ENCODE data around the gene PHRF1. TPM values are rescaled to one million over a fixed set of nuclear protein-coding genes. Genes with fewer than 3 reads are reported as not detected.

Gene PHRF1
- total RNA-seq, 2 experiments from 2014 or later, result 38.7 to 39.1 TPM

- Mint-ChIP-seq H3K4me1 (peaks cover 2% of the 10 kb centered on the region), H3K4me3 (no peak overlapping the region), H3K27me3 (peaks cover 27% of the 10 kb centered on the region), H3K36me3 (ENCODE audit: low read depth) (no peaks in the 10 kb centered on the region), H3K27ac (no peak overlapping the region), H3K9me3 (no peaks in the 10 kb centered on the region)
- ChIA-PET POLR2A (no interaction called here), CTCF (no interaction called here)
- no peak for DNase-seq
Measured at GRCh38 chr11:635945-636510, 59.8 kb downstream of the PHRF1 start.

GRCh38 chr11:636511-637332 is 60.5 kb downstream of the PHRF1 start, which contains the start of gene DRD4:
DRD4 (plus strand) TSS chr11:637269; CDS start chr11:637305, 36 bp downstream.
- peak within 1 kb of the TSS; percentile 31 for H3K27ac Mint-ChIP-seq
- H3K36me3 Mint-ChIP-seq (ENCODE audit: low read depth), result peaks cover under 1% of the 10 kb centered on the region
- peaks cover 2% of the 10 kb centered on the region for H3K4me1 Mint-ChIP-seq
- no peaks in the 10 kb centered on the region for H3K9me3 Mint-ChIP-seq
- peaks cover 29% of the 10 kb centered on the region for H3K27me3 Mint-ChIP-seq
- CTCF ChIA-PET, result no interaction called here
- no peak within 1 kb of the TSS for H3K4me3 Mint-ChIP-seq
- no peak for DNase-seq
- POLR2A ChIA-PET, result no interaction called here

- Mint-ChIP-seq H3K27ac (no peak overlapping the region), H3K27me3 (peaks cover 29% of the 10 kb centered on the region), H3K4me3 (no peak overlapping the region), H3K4me1 (peaks cover 2% of the 10 kb centered on the region), H3K36me3 (ENCODE audit: low read depth) (peaks cover 2% of the 10 kb centered on the region), H3K9me3 (no peaks in the 10 kb centered on the region)
- ChIA-PET POLR2A (interaction anchor here (0.9 kb wide), 1 partner anchor 13 kb away, joined by 4 read pairs; no protein-coding TSS in a partner anchor), CTCF (no interaction called here)
- no peak for DNase-seq
Measured at GRCh38 chr11:637333-637592, 61.0 kb downstream of the PHRF1 start.

GRCh38 chr11:637593-638521 is 61.6 kb downstream of the PHRF1 start:
- Mint-ChIP-seq H3K36me3 (ENCODE audit: low read depth) (peaks cover 2% of the 10 kb centered on the region), H3K9me3 (no peaks in the 10 kb centered on the region), H3K27me3 (peaks cover 29% of the 10 kb centered on the region), H3K27ac (peak overlapping the region; percentile 31), H3K4me3 (no peak overlapping the region), H3K4me1 (peaks cover 2% of the 10 kb centered on the region)
- CTCF ChIA-PET, result no interaction called here
- no peak for DNase-seq
- POLR2A ChIA-PET, result interaction anchor here (0.9 kb wide), 1 partner anchor 14 kb away, joined by 4 read pairs; no protein-coding TSS in a partner anchor

- POLR2A ChIA-PET, result no interaction called here
- DNase-seq, result no peak
- peaks cover 2% of the 10 kb centered on the region for H3K36me3 Mint-ChIP-seq (ENCODE audit: low read depth)
- H3K27ac Mint-ChIP-seq, result no peak overlapping the region
- H3K27me3 Mint-ChIP-seq, result peaks cover 29% of the 10 kb centered on the region
- no peak overlapping the region for H3K4me3 Mint-ChIP-seq
- peaks cover 2% of the 10 kb centered on the region for H3K4me1 Mint-ChIP-seq
- H3K9me3 Mint-ChIP-seq, result no peaks in the 10 kb centered on the region
- CTCF ChIA-PET, result no interaction called here
Measured at GRCh38 chr11:638631-639331, 62.5 kb downstream of the PHRF1 start.

GRCh38 chr11:639332-639955 is 63.2 kb downstream of the PHRF1 start:
- ChIA-PET CTCF (no interaction called here), POLR2A (no interaction called here)
- Mint-ChIP-seq H3K4me1 (peaks cover 2% of the 10 kb centered on the region), H3K4me3 (no peak overlapping the region), H3K27me3 (peaks cover 29% of the 10 kb centered on the region), H3K9me3 (no peaks in the 10 kb centered on the region), H3K27ac (no peak overlapping the region), H3K36me3 (ENCODE audit: low read depth) (peaks cover 2% of the 10 kb centered on the region)
- no peak for DNase-seq

GRCh38 chr11:640021-640706 is 63.9 kb downstream of the PHRF1 start:
- Mint-ChIP-seq H3K36me3 (ENCODE audit: low read depth) (peaks cover 2% of the 10 kb centered on the region), H3K4me3 (no peak overlapping the region), H3K27ac (no peak overlapping the region), H3K4me1 (peaks cover 2% of the 10 kb centered on the region), H3K9me3 (no peaks in the 10 kb centered on the region), H3K27me3 (peaks cover 29% of the 10 kb centered on the region)
- ChIA-PET CTCF (no interaction called here), POLR2A (no interaction called here)
- no peak for DNase-seq

GRCh38 chr11:641806-642370 is 65.6 kb downstream of the PHRF1 start:
- peaks cover 2% of the 10 kb centered on the region for H3K36me3 Mint-ChIP-seq (ENCODE audit: low read depth)
- H3K4me1 Mint-ChIP-seq, result peaks cover 2% of the 10 kb centered on the region
- no peaks in the 10 kb centered on the region for H3K9me3 Mint-ChIP-seq
- peaks cover 20% of the 10 kb centered on the region for H3K27me3 Mint-ChIP-seq
- POLR2A ChIA-PET, result interaction anchor here (1.1 to 1.4 kb wide), 2 partner anchors 12 to 83 kb away, joined by 3 read pairs; no protein-coding TSS in a partner anchor
- DNase-seq, result no peak
- CTCF ChIA-PET, result interaction anchor here (0.6 kb wide), 1 partner anchor 100 kb away, joined by 3 read pairs; no protein-coding TSS in a partner anchor
- H3K27ac Mint-ChIP-seq, result no peak overlapping the region
- H3K4me3 Mint-ChIP-seq, result no peak overlapping the region

GRCh38 chr11:643366-643765 is 67.1 kb downstream of the PHRF1 start:
- Mint-ChIP-seq H3K4me3 (no peak overlapping the region), H3K4me1 (no peaks in the 10 kb centered on the region), H3K9me3 (no peaks in the 10 kb centered on the region), H3K36me3 (ENCODE audit: low read depth) (peaks cover 4% of the 10 kb centered on the region), H3K27me3 (peaks cover 13% of the 10 kb centered on the region), H3K27ac (no peak overlapping the region)
- DNase-seq, result no peak
- ChIA-PET POLR2A (no interaction called here), CTCF (no interaction called here)

- Mint-ChIP-seq H3K27ac (no peak overlapping the region), H3K9me3 (no peaks in the 10 kb centered on the region), H3K4me1 (no peaks in the 10 kb centered on the region), H3K4me3 (no peak overlapping the region), H3K27me3 (peaks cover 5% of the 10 kb centered on the region), H3K36me3 (ENCODE audit: low read depth) (peaks cover 4% of the 10 kb centered on the region)
- ChIA-PET POLR2A (no interaction called here), CTCF (no interaction called here)
- DNase-seq, result no peak
Measured at GRCh38 chr11:643849-644738, 67.8 kb downstream of the PHRF1 start.

- POLR2A ChIA-PET, result interaction anchor here (1.0 to 1.1 kb wide), 2 partner anchors 30 to 50 kb away, joined by 3 read pairs; partner anchors contain the start of genes DEAF1 and IRF7
- no peaks in the 10 kb centered on the region for H3K9me3 Mint-ChIP-seq
- H3K4me1 Mint-ChIP-seq, result no peaks in the 10 kb centered on the region
- H3K36me3 Mint-ChIP-seq (ENCODE audit: low read depth), result peaks cover 4% of the 10 kb centered on the region
- CTCF ChIA-PET, result no interaction called here
- H3K27me3 Mint-ChIP-seq, result peaks cover 2% of the 10 kb centered on the region
- H3K4me3 Mint-ChIP-seq, result no peak overlapping the region
- H3K27ac Mint-ChIP-seq, result no peak overlapping the region
- DNase-seq, result no peak
Measured at GRCh38 chr11:645536-645935, 69.3 kb downstream of the PHRF1 start.

Data from activated CD4-positive, alpha-beta memory T cell treated with anti-CD3 and anti-CD28 coated beads, Interleukin-2, amount 10 ng/mL, durations not matched to agents 7 days and 5 days (primary cell).